Cardiac fibroblast (primary cell): Measurements from ENCODE around the gene CCDC197.
A peak's percentile ranks its signal among the peaks of the same experiment; 100 is the strongest.

Experiments used
- DNase-seq, 2 donors: peaks; one replicate each; pipeline versions ENCODE4 v3.0.0 to v3.0.0-alpha.2; 2010; ENCODE audit warnings: low read depth in 2 of 2
- H3K4me3 ChIP-seq, 2 donors: replicated peaks in 1 of 2; 1 replicate in 1 of 2; 2 replicates in 1 of 2; pipeline ENCODE4 v1.5.1; 2011; ENCODE audit warnings: low read depth in 2 of 2, low read length in 2 of 2, mild to moderate bottlenecking in 2 of 2, moderate library complexity in 1 of 2
- CTCF ChIP-seq: IDR thresholded peaks from one replicate; pipeline ENCODE4 v1.5.1; 2011; ENCODE audit warnings: low read depth, mild to moderate bottlenecking, low read length, inconsistent platforms

The CCDC197 gene

GRCh38 chr14:93977790-93978581 is 19.1 kb upstream of the CCDC197 start:
- H3K4me3 ChIP-seq = no peak overlapping the region
- no peak for TF ChIP-seq CTCF
- no peak for DNase-seq

GRCh38 chr14:93978735-93979134 is 18.4 kb upstream of the CCDC197 start:
- DNase-seq = no peak
- no peak for TF ChIP-seq CTCF
- no peak overlapping the region for H3K4me3 ChIP-seq

- peak in 1 of 2 donors; percentile 46 for DNase-seq
- H3K4me3 ChIP-seq = no peak overlapping the region
- no peak for TF ChIP-seq CTCF
These were observed 16.5 kb upstream of the CCDC197 start for GRCh38 chr14:93980456-93981201.

GRCh38 chr14:93981316-93982229 is 15.5 kb upstream of the CCDC197 start:
- H3K4me3 ChIP-seq = no peak overlapping the region
- DNase-seq = no peak
- no peak for TF ChIP-seq CTCF

GRCh38 chr14:93982230-93983007 is 14.7 kb upstream of the CCDC197 start:
- TF ChIP-seq CTCF = no peak
- no peak for DNase-seq
- no peak overlapping the region for H3K4me3 ChIP-seq

GRCh38 chr14:93984070-93984469 is 13.0 kb upstream of the CCDC197 start:
- no peak overlapping the region for H3K4me3 ChIP-seq
- peak in 1 of 2 donors; percentile 12 for DNase-seq
- no peak for TF ChIP-seq CTCF
